Measurements from ENCODE around the gene NADK2.

The NADK2 gene

GRCh38 chr5:36270175-36270574 lies 28.4 kb upstream of the NADK2 start:
- H3K4me3 ChIP-seq (ENCODE audit: low read depth, low read length) = no peak overlapping the region
- no peak overlapping the region for H3K27ac ChIP-seq
- H3K27me3 ChIP-seq (ENCODE audit: insufficient read depth, low read depth, severe bottlenecking) = no peaks in the 10 kb centered on the region
- no peak for DNase-seq
- no peaks in the 10 kb centered on the region for H3K9me3 ChIP-seq (ENCODE audit: severe bottlenecking)
- TF ChIP-seq, protein P1, sequence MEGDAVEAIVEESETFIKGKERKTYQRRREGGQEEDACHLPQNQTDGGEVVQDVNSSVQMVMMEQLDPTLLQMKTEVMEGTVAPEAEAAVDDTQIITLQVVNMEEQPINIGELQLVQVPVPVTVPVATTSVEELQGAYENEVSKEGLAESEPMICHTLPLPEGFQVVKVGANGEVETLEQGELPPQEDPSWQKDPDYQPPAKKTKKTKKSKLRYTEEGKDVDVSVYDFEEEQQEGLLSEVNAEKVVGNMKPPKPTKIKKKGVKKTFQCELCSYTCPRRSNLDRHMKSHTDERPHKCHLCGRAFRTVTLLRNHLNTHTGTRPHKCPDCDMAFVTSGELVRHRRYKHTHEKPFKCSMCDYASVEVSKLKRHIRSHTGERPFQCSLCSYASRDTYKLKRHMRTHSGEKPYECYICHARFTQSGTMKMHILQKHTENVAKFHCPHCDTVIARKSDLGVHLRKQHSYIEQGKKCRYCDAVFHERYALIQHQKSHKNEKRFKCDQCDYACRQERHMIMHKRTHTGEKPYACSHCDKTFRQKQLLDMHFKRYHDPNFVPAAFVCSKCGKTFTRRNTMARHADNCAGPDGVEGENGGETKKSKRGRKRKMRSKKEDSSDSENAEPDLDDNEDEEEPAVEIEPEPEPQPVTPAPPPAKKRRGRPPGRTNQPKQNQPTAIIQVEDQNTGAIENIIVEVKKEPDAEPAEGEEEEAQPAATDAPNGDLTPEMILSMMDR (IDR thresholded peaks at IDR 0.05; ENCODE audit: low read depth, low read length) = no peak
- H3K36me3 ChIP-seq = no peaks in the 10 kb centered on the region

GRCh38 chr5:36269478-36269877 lies 27.8 kb upstream of the NADK2 start:
- Histone ChIP-seq H3K9me3 (ENCODE audit: severe bottlenecking) (no peaks in the 10 kb centered on the region), H3K27ac (no peak overlapping the region), H3K27me3 (ENCODE audit: insufficient read depth, low read depth, severe bottlenecking) (no peaks in the 10 kb centered on the region), H3K4me3 (ENCODE audit: low read depth, low read length) (no peak overlapping the region), H3K36me3 (no peaks in the 10 kb centered on the region)
- DNase-seq = no peak
- TF ChIP-seq, protein P1 (IDR thresholded peaks at IDR 0.05; ENCODE audit: low read depth, low read length) = no peak

DNA sequence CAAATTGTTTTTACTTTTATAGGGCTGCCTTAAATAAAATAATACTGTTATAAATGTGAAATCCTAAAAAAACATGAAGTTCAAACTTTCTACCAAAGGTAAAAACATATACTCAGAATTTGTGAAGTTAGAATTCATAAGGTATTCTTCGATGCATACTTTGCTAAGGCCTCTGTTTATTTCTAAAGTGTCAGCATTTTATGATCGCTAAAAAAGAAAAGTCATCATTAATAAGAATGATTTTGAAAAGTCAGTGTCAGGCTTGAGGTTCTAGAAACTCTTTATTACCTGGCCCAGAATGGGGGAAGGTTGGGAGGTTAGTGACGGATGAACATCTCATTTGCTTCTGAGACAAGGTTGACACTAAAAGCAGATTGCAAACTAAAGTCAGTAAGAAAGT lies 26.2 kb upstream of the NADK2 start:
- Histone ChIP-seq H3K9me3 (ENCODE audit: severe bottlenecking) (no peaks in the 10 kb centered on the region), H3K27ac (no peak overlapping the region), H3K4me3 (ENCODE audit: low read depth, low read length) (no peak overlapping the region), H3K27me3 (ENCODE audit: insufficient read depth, low read depth, severe bottlenecking) (no peaks in the 10 kb centered on the region), H3K36me3 (no peaks in the 10 kb centered on the region)
- no peak for DNase-seq
- TF ChIP-seq, protein P1 (IDR thresholded peaks at IDR 0.05; ENCODE audit: low read depth, low read length) = no peak

DNA sequence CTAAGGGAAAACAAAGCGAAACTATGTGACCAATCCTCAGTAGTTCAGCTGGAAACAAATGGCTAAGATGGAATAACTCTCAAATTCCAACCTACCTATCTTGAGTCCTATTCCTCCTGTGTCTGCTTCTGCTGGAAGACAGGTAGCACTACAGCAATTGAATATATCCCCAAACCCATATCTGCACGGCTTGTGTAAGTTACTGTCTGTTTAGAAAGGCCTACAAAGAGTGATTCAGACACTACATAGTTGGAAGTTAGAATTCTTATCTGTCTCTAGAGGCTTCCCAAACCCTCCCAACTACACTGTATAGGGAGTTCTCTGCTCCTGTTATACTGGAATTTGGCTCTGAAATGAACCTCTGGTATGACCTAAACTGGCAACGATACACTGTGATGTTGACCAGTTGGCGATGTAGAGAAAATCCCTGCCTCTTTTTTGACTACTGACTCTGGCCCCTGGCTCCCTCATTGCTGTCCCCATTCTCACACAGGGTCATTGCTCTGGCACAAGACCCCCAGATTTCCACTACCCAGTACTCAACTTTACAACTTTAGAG lies 22.6 kb upstream of the NADK2 start:
- Histone ChIP-seq H3K36me3 (no peaks in the 10 kb centered on the region), H3K9me3 (ENCODE audit: severe bottlenecking) (no peaks in the 10 kb centered on the region), H3K27ac (no peak overlapping the region), H3K4me3 (ENCODE audit: low read depth, low read length) (no peak overlapping the region), H3K27me3 (ENCODE audit: insufficient read depth, low read depth, severe bottlenecking) (no peaks in the 10 kb centered on the region)
- no peak for DNase-seq
- TF ChIP-seq, protein P1 (IDR thresholded peaks at IDR 0.05; ENCODE audit: low read depth, low read length) = no peak

DNA sequence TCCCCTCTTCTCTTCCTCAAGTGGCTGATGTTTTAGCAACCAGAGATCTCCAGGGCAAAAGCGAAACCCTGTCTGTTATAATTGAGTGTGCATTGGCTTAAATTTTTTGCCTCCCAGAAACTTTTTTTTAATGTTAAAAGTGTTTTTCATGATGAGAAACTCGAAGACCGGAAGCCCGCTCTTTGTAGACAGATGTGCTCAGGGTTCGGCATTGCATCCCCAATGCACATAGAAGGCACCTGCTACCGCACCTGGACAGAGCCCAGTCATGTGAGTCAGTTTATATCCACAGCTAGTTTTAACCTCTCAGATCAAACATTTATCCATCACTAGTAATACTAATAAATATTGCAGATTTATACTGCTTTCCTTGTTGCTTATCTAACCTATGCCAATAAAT lies 19.5 kb upstream of the NADK2 start:
- no peak for DNase-seq
- Histone ChIP-seq H3K9me3 (ENCODE audit: severe bottlenecking) (no peaks in the 10 kb centered on the region), H3K27ac (no peak overlapping the region), H3K27me3 (ENCODE audit: insufficient read depth, low read depth, severe bottlenecking) (no peaks in the 10 kb centered on the region), H3K36me3 (no peaks in the 10 kb centered on the region), H3K4me3 (ENCODE audit: low read depth, low read length) (no peak overlapping the region)
- TF ChIP-seq, protein P1 (IDR thresholded peaks at IDR 0.05; ENCODE audit: low read depth, low read length) = no peak

DNA sequence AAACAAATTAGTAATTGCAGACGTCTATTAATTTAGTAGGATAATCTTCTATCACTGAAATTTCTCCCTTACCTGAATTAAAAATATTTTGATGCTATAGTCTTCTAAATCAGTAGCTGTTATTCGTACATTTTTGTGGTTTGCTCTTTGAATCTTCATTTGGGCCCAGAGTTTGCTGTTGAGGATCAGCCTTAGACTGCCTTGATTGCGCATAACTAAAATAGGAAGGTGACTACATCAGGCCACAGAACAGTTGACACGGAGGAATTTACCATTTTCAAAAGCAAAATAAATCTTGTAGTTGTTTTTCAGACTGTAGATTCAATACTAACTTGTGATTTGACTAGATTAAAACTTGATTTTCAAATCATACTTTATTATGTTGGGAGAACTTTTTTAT lies 11.8 kb upstream of the NADK2 start:
- no peak for DNase-seq
- Histone ChIP-seq H3K36me3 (no peaks in the 10 kb centered on the region), H3K27ac (no peak overlapping the region), H3K27me3 (ENCODE audit: insufficient read depth, low read depth, severe bottlenecking) (no peaks in the 10 kb centered on the region), H3K4me3 (ENCODE audit: low read depth, low read length) (no peak overlapping the region), H3K9me3 (ENCODE audit: severe bottlenecking) (no peaks in the 10 kb centered on the region)
- TF ChIP-seq, protein P1 (IDR thresholded peaks at IDR 0.05; ENCODE audit: low read depth, low read length) = no peak
